Upper lobe of right lung (tissue), 1 donor: ENCODE measurements around the gene ZNF277. TPM values are rescaled to one million over a fixed set of nuclear protein-coding genes. Genes with fewer than 3 reads are reported as not detected.

Experiments used
- ATAC-seq: fragments of 200-7000 bp; cut with Tn5 transposase; one replicate; pipeline ENCODE4 v1.9.1; 2020; ENCODE audit warnings: mild to moderate bottlenecking, moderate library complexity
- DNase-seq: peaks from one replicate; pipeline ENCODE4 v3.0.0-alpha.2; 2020
- H3K27ac ChIP-seq: fragments of 200-600 bp; one replicate; pipeline ENCODE4 v1.8.0; 2022
- H3K27me3 ChIP-seq: fragments of 200-600 bp; one replicate; pipeline ENCODE4 v1.8.0; 2022; ENCODE audit warnings: mild to moderate bottlenecking
- H3K36me3 ChIP-seq: fragments of 200-600 bp; one replicate; pipeline ENCODE4 v1.8.0; 2022
- H3K4me1 ChIP-seq: fragments of 200-600 bp; one replicate; pipeline ENCODE4 v1.8.0; 2022
- H3K4me3 ChIP-seq: fragments of 200-600 bp; one replicate; pipeline ENCODE4 v1.8.0; 2022; ENCODE audit warnings: mild to moderate bottlenecking
- H3K9me3 ChIP-seq: fragments of 200-600 bp; one replicate; pipeline ENCODE4 v1.8.0; 2022
- CTCF ChIP-seq: fragments of 200-600 bp; IDR thresholded peaks from one replicate; pipeline ENCODE4 v1.8.0; 2022; ENCODE audit warnings: antibody characterized with exemption
- intact Hi-C: fragments of 100-400 bp; cut with DNase I; formaldehyde crosslinking; loops from one replicate; pipeline ENCODE4 v1.11.0; 2022
- total RNA-seq: library from RNA; stranded (reverse); fragmentation: NEBNext Ultra II Directional; extraction: Animal tissue kit (Norgen Biotek cat#: 25700); gene quantifications from one replicate; pipeline ENCODE4 v1.2.1, GENCODE V29; 2021
- donor health status: DM: no; HTN: yes; CAD: no; lungs with severe emphysema.

Gene ZNF277
- total RNA-seq, 1 donor from 2014 or later: 31.0 TPM

DNA sequence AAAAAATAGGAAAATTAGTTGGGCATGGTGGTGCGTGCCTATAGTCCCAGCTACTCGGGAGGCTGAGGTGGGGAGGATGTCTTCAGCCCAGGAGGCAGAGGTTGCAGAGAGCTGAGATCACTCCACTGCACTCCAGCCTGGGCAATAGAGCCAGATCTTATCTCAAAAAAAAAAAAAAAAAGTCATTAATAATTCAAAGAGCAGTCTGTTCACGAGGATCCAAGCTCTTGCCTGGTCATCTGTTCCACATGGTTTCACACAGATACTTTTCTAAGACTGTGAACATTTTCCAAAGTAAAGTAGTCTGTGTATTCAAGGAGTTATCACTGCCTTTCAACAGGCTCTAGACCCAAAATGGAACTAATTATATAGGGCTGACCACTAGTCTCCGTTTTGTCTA, 86.9 kb downstream of the ZNF277 start:
- peaks cover 7% of the 10 kb centered on the region for H3K36me3 ChIP-seq
- H3K27ac ChIP-seq: no peak overlapping the region
- H3K27me3 ChIP-seq: no peaks in the 10 kb centered on the region
- no peaks in the 10 kb centered on the region for H3K9me3 ChIP-seq
- no peak for TF ChIP-seq CTCF
- H3K4me3 ChIP-seq: no peak overlapping the region
- ATAC-seq (no peak), DNase-seq (no peak)
- H3K4me1 ChIP-seq: no peaks in the 10 kb centered on the region
- intact Hi-C loops: no loop called here

- H3K4me1 ChIP-seq: no peaks in the 10 kb centered on the region
- H3K27ac ChIP-seq: no peak overlapping the region
- no peaks in the 10 kb centered on the region for H3K36me3 ChIP-seq
- H3K4me3 ChIP-seq: no peak overlapping the region
- TF ChIP-seq CTCF: no peak
- ATAC-seq (no peak), DNase-seq (no peak)
- intact Hi-C loops: no loop called here
- H3K27me3 ChIP-seq: no peaks in the 10 kb centered on the region
- no peaks in the 10 kb centered on the region for H3K9me3 ChIP-seq
Observed at GRCh38 chr7:112296432-112296831, 89.9 kb downstream of the ZNF277 start.

DNA sequence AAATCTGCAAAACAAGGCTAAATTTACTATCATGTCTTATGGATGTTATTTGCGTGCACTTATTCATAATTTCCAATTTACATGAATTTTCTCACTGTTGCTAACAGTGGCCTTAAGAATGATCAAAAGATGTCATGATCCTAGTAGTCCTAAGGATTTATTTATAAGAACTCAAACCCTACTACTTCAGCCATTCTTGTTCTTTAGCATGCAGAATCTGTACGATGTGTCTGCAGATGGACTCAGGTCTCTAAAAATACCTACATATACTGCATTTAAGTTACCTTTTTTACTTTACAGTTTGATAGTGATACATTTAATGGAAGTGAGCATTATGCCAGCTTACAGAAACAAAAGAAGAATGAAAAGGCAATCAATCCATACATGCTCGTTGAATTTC, 91.2 kb downstream of the ZNF277 start:
- H3K9me3 ChIP-seq: no peaks in the 10 kb centered on the region
- H3K36me3 ChIP-seq: no peaks in the 10 kb centered on the region
- DNase-seq: no peak
- H3K27ac ChIP-seq: no peak overlapping the region
- no peak overlapping the region for H3K4me3 ChIP-seq
- H3K4me1 ChIP-seq: no peaks in the 10 kb centered on the region
- no peak for ATAC-seq
- no peak for TF ChIP-seq CTCF
- no peaks in the 10 kb centered on the region for H3K27me3 ChIP-seq
- intact Hi-C loops: no loop called here

- no peak for TF ChIP-seq CTCF
- DNase-seq: no peak
- intact Hi-C loops: no loop called here
- Histone ChIP-seq H3K27ac (no peak overlapping the region), H3K9me3 (no peaks in the 10 kb centered on the region), H3K4me3 (no peak overlapping the region), H3K36me3 (no peaks in the 10 kb centered on the region), H3K4me1 (no peaks in the 10 kb centered on the region), H3K27me3 (no peaks in the 10 kb centered on the region)
- no peak for ATAC-seq
Observed at GRCh38 chr7:112298543-112299100, 92.1 kb downstream of the ZNF277 start.

- TF ChIP-seq CTCF: no peak
- no peak for ATAC-seq
- H3K27ac ChIP-seq: no peak overlapping the region
- no peak for DNase-seq
- no peaks in the 10 kb centered on the region for H3K4me1 ChIP-seq
- H3K9me3 ChIP-seq: no peaks in the 10 kb centered on the region
- H3K27me3 ChIP-seq: no peaks in the 10 kb centered on the region
- H3K36me3 ChIP-seq: no peaks in the 10 kb centered on the region
- no peak overlapping the region for H3K4me3 ChIP-seq
- intact Hi-C loops: no loop called here
Observed at GRCh38 chr7:112300072-112300471, 93.6 kb downstream of the ZNF277 start.

DNA sequence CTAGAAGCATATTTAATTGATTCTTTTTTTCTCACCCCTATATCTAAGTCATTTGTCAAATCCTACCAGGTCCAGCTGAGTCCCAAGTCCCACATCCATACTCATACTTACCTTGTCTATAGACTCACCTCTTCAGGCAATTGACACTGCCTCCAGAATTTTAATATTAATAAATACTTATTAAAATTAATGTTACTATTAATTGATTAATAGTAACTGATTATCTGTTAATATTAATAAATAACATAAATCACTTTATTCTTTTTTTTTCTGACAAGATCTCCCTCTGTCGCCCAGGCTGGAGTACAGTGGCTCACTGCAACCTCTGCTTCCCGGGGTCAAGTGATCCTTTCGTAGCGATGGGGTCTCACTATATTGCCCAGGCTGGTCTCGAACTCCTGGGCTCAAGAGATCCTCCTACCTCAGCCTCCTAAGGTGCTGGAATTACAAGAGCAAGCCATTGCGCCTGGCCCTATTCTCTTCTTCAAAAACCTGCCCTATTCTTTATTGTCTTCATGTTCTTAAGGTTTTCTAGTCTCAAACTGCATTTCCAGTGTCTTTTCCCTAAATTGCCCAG, 94.4 kb downstream of the ZNF277 start:
- no peak overlapping the region for H3K27ac ChIP-seq
- H3K27me3 ChIP-seq: no peaks in the 10 kb centered on the region
- no peaks in the 10 kb centered on the region for H3K36me3 ChIP-seq
- no peaks in the 10 kb centered on the region for H3K9me3 ChIP-seq
- H3K4me3 ChIP-seq: no peak overlapping the region
- H3K4me1 ChIP-seq: no peaks in the 10 kb centered on the region
- no peak for TF ChIP-seq CTCF
- DNase-seq: no peak
- intact Hi-C loops: no loop called here
- ATAC-seq: no peak
